ENCODE measurements around the gene GARIN5A.
A peak's percentile ranks its signal among the peaks of the same experiment; 100 is the strongest.
"Not testable (repeated sequence)": the region's sequence is repeated elsewhere in the genome, so short reads cannot be mapped to it uniquely, and the experiment has no call there.

Gene GARIN5A

DNA sequence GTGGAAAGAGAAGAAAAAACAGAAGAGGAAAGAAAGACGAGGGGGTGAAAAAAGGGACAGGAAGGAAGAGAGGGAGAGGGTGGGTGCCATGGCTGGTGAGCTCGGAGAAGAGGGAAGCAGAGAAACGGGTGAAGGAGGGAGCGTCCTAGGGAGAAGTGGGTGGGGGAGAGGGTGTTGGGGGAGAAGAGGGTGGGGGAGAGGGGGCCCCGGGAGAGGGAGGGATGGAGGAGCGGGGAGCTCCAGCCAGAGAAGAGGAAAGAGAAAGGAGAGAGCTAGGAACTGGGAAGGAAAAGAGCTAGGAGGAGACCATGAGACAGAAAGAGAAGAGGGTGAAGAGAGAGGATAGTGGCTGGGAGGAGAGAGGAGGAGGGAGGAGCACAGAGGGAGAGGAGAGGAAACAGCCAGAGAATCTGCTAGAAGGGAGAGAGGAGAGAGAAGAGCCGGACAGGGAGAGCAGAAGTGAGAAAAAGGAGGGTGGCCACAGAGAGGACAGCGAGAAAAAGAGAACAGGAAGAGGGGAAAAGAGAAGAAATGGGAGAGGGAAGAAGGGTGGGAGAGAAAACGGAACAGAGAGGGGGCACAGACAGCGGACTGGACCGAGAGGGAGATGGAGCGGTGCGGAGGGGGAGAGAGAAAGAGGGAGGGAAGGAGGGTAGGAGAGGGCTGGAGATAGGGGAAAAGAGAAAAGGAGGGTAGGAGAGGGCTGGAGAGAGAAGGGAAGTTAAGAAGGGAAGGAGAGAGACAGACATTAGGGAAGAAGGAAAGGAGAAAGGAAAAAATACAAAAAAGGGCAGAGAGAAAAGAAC lies 11.9 kb upstream of the GARIN5A start:
- no peak for DNase-seq (ENCODE audit: low spot score)

DNA sequence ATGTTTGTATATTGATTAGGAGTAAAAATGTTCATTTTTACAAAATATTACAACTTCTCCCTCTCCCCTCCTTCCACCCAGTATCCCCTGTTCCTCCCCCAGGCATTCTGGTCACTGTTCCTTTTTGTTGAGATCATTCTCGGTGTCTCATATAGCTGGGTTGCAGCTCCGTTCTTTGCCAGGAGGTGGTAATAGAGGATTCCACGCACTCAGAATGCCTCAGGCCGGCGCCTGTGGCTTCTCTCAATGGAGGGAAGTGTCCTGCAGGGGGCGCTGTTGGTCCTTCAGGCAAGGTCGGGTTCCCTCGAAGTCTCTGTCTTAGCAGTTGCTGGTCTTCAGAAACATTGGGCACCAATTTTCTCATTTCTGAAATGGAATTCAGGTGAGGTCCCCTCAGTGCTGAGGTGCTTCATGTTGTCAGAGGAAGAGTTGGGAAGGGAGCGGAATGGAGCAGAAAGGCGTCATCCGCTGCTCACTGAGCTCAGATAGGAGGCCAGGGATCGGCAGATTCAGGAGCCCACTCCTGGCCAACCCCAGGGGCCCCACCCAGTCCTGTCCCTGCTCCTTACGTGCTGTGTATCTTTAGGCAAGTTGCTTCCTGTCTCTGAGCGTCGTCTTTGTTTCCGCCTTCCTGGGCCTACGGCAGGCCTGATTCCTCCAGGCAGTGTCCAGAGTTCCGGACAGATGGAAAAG lies 10.3 kb upstream of the GARIN5A start:
- no peak for DNase-seq (ENCODE audit: low spot score)

DNA sequence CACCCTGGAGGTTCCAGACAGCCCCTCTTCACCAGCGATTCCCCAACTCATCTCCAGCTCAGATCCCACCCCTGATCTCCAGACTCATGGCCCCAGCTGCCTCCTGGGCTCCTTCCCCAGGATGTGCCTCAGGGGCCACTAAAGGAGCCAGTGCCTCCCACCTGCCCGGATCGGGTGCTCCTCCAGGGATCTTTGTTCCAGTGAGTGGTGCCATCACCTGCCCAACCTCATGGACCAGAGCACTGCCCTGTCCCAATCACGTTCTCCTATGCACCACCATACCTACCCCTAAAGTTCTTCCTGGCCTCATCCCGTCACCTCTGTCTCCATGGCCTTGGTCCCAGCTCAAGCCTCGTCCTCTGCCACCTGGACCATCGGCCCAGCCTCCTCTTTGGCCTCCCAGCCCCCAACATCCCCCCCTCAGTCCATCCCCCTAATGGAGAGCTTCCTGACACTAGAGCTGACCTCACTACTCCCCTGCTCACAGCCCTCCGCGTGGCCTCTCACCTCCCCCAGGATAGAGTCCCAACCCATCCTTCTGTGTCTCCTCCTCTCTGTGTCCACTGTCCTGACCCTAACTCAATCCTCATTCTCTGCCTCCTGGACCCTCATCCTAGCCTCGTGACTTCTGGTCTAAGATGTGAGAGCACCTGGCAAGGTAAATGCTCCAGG lies 8.8 kb upstream of the GARIN5A start:
- no peak for DNase-seq (ENCODE audit: low spot score)

DNA sequence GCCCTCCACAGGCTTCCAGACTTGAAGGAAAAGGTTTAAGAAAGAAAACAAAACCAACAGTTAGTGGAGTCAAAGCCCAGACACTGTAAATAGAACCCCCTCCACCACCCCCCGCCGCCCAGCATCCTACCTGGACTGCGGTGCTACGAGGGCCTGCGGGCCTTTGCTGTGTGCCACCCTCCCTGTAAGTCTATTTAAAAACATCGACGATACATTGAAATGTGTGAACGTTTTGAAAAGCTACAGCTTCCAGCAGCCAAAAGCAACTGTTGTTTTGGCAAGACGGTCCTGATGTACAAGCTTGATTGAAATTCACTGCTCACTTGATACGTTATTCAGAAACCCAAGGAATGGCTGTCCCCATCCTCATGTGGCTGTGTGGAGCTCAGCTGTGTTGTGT lies 6.3 kb upstream of the GARIN5A start:
- no peak for DNase-seq (ENCODE audit: low spot score)

DNA sequence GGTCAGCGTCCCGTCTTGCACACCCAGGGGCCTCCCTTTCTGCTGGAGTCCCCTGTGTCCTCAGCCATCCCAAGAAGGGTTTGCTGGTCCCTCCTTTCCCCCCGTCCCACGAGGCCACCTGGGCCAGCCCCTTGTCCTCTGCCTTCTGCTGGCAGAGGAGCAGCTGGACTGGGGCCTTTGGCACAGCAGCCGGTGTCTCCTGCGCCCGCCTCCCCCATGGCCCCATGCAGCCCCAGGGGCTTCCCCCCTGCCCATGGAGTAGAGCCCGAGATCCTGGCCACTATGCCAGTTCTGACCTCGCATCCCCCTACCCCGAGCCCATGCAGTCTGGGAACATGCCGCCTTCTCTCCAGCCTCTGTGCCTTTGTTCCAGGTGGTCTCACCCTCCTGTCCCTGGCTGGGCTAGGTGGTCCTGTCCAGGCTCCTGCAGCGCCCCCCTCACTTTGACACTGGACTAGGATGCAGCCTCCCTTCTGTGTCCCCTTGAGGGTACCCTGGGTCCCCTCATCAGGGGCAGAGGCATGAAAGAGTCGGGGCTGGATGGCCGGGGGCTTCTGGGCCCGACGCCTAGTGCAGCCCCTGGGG lies 5.7 kb upstream of the GARIN5A start:
- no peak for DNase-seq (ENCODE audit: low spot score)

DNA sequence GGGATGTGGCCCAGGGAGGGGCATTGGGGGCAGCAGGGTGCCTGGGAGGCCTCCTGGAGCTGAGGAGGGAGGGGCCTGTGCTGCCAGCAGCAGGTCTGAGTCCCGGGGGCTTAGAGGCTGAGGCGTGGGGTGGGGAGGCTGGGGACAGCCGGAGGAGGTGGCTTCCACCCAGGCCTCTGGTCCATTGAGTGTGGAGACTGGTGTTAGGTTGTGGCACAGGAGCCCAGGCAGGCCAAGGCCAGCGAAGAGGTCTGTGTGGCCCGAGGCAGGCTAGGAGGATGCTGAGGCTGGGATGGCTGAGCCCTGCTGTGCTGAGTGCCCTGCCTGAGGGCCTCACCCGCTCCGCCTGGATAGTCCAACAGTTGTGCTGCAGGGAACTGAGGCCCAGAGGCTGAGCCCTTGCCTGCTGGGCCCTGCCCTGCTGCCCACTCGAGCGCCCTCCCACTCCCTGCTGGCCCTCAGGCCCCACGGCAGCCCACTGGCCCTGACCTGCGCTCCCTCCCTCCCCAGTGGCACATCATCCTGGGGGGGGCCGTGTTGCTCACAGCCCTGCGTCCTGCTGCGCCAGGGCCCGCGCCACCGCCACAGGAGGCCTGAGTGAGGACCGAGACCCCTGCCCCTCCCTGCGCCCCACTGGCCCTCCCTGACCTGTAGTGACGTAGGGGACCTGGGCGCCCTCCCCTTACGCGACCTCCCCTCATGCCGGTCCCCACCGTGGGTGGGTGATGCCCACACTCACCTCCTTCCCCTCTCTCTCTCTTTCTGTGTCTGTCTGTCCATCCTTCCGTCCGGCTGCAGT lies 4.9 kb upstream of the GARIN5A start:
- DNase-seq (ENCODE audit: low spot score) = no peak

DNA sequence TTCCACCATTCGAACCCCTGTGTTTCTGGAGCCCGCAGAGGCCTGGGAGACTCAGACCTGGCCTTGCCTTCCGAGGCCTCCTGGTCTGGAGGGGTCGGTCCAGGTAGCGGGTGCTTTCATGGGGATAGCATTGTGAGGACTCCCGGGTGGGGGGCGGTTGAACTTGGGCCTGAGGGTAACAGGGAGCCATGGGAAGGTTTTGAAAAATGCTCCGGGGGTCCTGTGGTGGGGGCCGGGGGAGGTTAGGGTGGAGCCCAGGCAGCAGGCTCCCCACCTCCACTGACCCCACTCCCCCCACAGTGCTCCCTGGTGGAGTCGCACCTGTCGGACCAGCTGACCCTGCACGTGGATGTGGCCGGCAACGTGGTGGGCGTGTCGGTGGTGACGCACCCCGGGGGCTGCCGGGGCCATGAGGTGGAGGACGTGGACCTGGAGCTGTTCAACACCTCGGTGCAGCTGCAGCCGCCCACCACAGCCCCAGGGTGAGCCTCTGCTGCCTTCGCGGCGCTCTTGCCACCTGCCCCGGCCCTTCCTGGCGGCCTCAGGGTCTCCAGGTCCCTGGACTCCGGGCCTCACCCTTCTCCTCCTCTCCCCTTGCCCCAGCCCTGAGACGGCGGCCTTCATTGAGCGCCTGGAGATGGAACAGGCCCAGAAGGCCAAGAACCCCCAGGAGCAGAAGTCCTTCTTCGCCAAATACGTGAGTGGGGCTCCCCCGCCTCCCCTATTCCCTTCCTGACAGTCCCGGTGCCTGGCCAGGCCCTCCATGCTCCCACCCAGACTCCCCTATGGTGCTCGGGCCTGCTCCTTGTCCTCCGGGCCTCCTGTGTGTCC lies 3.8 kb upstream of the GARIN5A start:
- DNase-seq (ENCODE audit: low spot score) = no peak

DNA sequence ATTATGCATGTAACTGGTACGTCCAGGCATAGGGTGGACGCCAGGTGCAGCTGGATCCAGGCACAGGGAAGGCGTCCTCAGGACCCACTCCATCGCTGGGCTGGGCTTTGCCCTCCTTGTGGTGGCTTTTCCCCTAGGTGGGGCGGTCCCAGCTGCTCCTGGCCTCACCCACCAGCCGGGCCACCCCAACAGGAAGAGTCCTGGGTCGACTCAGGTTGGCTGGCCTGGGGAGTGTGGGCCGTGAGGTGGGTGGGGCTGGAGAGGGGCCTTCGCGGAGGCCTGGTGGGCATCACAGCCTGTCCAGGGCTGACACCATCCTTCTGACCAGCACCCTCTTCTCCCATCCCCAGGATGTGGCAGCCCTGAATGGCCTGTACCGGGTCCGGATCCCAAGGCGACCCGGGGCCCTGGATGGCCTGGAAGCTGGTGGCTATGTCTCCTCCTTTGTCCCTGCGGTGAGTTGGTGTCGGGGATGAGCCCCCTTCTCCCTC lies 3.2 kb upstream of the GARIN5A start:
- no peak for DNase-seq (ENCODE audit: low spot score)

DNA sequence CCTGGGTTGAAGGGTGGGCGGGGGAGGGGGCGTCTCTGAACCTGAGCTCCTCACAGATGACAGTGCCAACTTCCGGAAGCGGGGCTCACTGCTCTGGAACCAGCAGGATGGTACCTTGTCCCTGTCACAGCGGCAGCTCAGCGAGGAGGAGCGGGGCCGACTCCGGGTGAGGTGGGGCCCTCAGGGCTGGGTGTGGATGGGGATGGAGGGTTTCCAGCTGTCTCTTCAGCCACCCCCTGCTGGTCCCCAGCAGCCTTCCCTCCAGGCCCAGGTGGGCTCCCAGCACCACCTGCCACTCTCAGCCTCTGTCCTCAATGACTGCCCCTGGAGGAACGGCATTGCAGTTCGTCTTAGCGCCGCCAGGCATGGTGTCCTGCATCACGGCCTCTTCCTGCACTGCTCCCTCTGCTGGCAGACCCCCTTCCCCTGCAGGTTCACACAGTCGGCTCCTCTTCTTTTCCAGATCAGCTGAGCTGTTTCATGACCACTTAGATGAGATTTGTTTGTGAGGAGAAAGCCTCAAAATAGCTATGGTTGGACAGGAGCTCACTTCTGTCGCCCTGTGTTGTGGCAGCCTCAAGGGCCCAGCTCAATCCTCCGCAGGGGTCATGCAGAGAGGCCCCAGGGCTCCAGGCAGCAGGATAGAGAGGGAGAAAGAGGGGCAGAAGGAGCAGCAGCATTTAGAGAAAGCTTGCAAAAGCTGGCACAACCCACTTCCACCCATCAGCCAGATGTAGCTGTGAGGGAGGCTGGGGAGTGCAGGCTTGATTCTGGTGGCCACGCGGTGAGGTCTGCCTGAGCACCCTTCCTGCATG lies 2.5 kb upstream of the GARIN5A start:
- peak; percentile 41 for DNase-seq (ENCODE audit: low spot score)

DNA sequence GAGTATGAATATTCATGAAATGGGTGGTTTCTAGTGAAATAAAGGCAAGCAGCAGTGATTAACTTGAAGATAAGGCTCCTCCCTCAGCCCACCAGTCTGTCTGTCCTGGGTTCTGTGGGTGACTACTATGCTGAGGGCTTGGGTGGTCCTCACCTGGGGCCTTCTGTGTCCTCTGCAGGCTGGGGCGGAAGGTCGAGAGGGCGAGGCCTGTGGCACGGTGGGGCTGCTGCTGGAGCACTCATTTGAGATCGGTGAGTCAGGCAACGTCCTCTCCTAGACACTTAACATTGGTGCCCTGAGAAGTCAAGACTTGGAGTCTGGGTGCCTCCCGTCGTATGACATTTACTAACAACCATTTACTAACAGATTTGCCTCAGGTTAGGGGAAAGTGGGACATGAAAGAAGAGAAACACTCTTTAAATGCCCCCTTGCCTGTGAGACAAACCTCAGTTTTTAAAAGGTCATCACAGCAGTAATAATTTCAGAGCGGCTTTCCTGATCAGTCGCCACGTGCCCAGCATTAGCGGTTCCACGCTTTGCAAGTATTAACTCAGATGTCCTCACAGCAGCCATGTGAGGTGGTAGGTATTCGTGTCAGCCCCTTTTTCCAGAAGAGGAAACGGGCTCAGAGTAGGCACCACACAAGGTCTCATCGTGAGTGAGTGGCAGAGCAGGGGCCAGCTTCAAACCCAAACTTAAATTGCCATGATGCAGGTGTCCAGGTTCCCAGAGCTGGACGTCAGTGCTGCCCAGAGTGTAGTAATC lies 1.3 kb upstream of the GARIN5A start:
- no peak for DNase-seq (ENCODE audit: low spot score)

DNA sequence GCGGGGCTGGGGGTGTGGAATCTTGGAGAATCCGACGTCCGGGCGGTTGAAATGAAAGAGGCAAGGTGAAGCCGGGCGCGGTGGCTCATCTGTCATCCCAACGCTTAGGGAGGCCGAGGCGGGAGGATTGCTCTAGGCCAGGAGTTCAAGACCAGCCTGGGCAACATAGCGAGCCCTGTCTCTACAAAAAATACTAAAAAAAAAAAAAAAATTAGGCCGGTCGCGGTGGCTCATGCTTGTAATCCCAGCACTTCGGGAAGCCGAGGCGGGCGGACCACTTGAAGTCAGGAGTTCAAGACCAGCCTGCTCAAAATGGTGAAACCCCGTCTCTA lies 225 bp upstream of the GARIN5A start:
- DNase-seq (ENCODE audit: low spot score) = no peak

DNA sequence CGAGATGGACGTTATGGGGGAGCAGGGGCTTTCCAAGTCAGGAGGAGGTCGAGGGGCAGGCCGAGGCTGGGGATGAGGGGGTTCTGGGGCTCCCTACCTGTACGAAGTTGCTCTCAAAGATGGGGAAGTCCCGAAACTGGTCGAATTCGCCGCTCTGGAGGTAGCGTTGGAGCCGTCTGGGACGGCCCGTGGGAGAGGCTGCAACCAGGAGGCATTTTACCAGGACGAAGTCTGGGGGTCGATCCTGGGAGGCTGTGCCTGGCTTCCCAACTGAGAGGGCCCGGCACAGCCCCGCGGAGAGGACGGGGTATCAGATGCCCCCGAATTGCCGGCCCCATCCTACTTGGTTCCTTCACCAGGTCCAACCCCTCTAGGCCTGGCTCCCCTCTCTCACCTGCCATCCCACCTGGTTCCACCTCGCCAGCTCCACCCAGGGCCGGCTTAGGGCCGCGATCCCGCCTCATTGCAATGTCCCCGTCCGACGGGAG lies 868 bp downstream of the GARIN5A start:
- DNase-seq (ENCODE audit: low spot score) = no peak

DNA sequence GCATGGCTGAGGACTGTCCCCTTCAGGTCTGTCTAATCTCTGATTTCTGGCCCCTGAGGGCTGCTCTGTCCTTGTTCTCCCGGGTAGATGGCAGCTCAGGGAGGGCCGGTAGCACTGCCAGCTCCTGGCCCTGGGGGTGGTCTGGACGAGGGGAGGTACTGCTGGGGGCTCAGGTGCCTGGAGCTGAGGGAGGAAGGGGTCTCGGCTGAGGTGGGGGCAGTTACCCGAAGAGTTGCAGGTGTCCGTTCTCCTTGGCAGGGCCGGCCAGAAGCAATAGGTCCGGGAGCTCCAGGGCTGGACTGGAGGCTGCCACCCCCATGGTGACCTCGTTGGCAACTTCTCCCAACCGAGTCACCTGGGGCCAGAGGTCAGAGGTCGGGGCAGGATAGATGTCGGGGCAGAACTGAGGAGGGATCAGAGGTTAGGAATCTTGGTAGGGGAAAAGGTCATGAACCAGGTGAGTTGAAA lies 1.5 kb downstream of the GARIN5A start:
- DNase-seq (ENCODE audit: low spot score) = no peak

DNA sequence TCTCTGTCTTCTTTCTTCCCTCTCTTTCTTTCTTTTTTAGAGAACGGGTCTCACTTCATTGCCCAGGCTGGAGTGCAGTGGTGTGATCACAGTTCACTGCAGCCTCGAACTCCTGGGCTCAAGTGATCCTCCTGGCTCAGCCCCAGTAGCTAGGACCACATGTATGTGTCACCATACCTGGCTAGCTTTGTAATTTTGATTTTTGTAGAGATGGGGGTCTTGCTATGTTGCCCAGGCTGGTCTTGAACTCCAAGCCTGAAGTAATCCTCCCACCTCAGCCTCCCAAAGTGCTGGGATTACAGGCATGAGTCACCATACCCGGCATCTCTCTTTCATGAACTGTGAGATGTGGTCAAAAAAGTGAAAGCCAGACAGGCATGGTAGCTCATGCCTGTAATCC lies 3.3 kb downstream of the GARIN5A start:
- DNase-seq (ENCODE audit: low spot score) = not testable (repeated sequence)

DNA sequence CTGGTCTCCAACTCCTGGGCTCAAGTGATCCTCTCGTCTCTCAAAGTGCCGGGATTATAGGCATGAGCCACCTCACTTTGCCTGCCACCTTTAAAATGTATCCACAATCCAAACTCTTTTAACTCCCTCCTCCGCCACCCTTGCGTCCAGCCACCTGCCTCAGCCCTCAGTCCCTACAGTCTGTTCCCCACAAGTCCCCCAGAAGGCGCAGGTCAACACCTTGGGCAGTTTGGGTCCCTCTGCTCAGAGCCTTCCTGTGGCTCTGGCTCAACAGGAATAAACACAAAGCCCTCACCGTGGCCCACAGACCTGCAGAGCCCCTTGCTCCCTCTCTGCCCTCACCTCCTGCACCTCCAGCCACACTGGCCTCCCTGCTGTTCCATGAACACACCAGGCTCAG lies 7.8 kb downstream of the GARIN5A start:
- no peak for DNase-seq (ENCODE audit: low spot score)

DNA sequence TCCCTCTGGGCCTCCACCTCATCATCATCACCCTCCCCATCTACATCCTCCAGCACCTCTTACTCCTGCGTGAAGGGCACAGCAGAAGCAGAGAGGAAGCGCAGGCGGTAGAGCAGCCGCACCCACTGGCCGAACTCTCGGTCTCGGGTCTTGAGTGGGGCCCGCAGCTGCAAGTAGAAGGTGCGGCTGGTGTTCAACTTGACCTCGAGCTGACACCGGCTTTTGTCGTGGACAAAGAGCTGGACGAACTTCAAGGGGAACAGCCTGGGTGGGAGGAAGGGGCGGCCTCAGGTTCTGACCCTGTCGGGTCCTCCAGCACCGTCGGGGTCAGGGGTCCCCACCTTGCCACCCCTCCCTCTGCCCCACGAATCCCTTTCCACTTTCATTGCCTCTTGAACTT lies 9.1 kb downstream of the GARIN5A start:
- no peak for DNase-seq (ENCODE audit: low spot score)

DNA sequence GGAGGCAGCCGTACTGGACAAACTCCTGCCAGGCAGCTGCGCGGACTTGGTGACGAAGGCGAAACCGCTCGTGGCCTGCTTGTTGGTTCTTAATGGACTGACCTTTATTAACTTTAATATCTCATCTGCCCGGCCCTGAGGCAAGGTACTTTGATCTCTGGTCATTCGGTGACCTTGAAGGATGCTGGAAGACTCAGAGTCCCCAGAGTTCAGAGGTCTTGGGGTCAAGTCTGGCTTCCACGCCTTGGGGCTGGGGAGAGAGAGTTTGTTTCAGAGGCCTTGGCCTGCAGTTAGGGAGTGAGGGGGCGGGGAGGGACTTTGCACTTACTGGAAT lies 10.0 kb downstream of the GARIN5A start:
- no peak for DNase-seq (ENCODE audit: low spot score)

DNA sequence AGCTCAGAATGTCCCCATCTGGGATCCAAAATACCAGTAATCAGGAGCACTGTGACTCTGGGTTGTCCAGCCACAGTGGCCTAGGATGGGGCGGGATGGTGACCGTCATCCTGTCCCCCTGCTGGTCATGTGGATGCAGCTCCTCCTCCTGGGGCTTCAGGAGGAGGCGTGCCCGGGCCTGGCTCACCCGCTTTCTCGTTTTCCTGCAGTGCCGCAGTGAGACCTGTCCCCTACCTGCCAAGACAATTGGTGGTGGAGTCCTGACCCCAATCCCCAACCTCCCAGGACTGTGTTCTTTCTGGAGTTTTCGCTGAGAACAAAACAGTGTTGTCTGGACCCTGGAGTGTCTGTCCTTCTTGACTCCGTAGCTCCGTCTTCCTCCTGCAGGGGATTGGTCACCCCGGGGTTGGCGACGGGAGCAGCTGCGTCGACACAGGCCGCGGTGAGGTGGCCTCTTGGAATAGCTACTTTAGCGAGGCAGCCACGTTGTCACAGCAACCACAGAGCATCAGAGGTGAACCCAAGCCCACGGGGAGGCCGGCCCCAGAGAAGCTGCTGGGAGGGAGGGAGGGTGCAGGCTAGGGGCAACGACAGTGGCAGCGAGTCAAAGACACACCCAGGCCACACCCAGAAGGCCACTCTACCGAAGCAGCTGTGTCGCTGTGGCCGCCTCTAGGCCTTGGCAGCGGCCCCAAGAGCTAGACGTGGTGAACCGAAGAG lies 10.5 kb downstream of the GARIN5A start:
- peak; percentile 40 for DNase-seq (ENCODE audit: low spot score)

DNA sequence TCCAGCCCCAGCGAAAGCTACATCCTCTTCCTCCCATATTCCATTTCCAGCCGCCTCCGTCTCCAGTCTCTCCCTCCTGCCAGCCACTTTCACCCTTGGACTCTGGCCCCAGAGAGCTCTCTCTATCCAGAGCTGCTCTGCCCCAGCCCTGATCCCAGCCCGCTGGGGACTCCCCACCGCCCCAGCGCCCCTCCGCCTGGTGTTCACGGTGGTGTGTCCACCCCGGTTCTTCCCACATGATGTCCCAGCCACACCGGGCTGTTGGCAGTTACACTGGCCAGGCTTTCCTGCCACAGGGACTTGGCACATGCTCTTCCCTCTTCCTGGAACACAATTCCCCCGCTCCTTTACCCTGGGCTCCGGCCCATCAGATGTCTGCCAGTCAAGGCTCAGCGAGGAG lies 11.6 kb downstream of the GARIN5A start:
- DNase-seq (ENCODE audit: low spot score) = no peak

Data from AG08395 (cell line).